ENCODE results near the gene DCAF7. TPM values are rescaled to one million over a fixed set of nuclear protein-coding genes. Genes with fewer than 3 reads are reported as not detected.

The DCAF7 gene
- total and polyA plus RNA-seq, 2 donors = 19.8 to 26.0 TPM

GRCh38 chr17:63611354-63611753 is 61.1 kb downstream of the DCAF7 start:
- 91% methylated on average over 3 of the region's 3 CpGs for WGBS
- peaks cover 0 to 10% of the 10 kb centered on the region in 2 donors for H3K4me1 ChIP-seq (ENCODE audit: control insufficient read depth in 2 of 2, insufficient read depth in 2 of 2, low read length in 2 of 2)
- H3K27me3 ChIP-seq (ENCODE audit: control insufficient read depth in 2 of 2, insufficient read depth in 1 of 2, low read length in 1 of 2) = no peaks in the 10 kb centered on the region
- H3K36me3 ChIP-seq (ENCODE audit: control insufficient read depth in 2 of 2, insufficient read depth in 2 of 2, low read length in 1 of 2) = peaks cover 27 to 34% of the 10 kb centered on the region in 2 donors
- no peaks in the 10 kb centered on the region for H3K9me3 ChIP-seq (ENCODE audit: control insufficient read depth in 2 of 2, insufficient read depth in 1 of 2, low read length in 1 of 2)
- DNase-seq (ENCODE audit: low read depth in 6 of 9, low spot score in 9 of 9) = no peak
- H3K27ac ChIP-seq (ENCODE audit: low read depth in 1 of 2, low read length in 1 of 2) = no peak overlapping the region
- no peak overlapping the region for H3K4me3 ChIP-seq (ENCODE audit: low read length in 2 of 2)

GRCh38 chr17:63613663-63614062 is 63.4 kb downstream of the DCAF7 start:
- DNase-seq (ENCODE audit: low read depth in 6 of 9, low spot score in 9 of 9) = no peak

GRCh38 chr17:63621229-63621683 is 71.0 kb downstream of the DCAF7 start:
- Histone ChIP-seq H3K27me3 (ENCODE audit: control insufficient read depth in 2 of 2, insufficient read depth in 1 of 2, low read length in 1 of 2) (no peaks in the 10 kb centered on the region), H3K9me3 (ENCODE audit: control insufficient read depth in 2 of 2, insufficient read depth in 1 of 2, low read length in 1 of 2) (no peaks in the 10 kb centered on the region), H3K4me3 (ENCODE audit: low read length in 2 of 2) (peak overlapping the region; percentile 64 to 82), H3K4me1 (ENCODE audit: control insufficient read depth in 2 of 2, insufficient read depth in 2 of 2, low read length in 2 of 2) (peaks cover 8 to 10% of the 10 kb centered on the region in 2 donors), H3K27ac (ENCODE audit: low read depth in 1 of 2, low read length in 1 of 2) (peak overlapping the region in 1 of 2 donors; percentile 57), H3K36me3 (ENCODE audit: control insufficient read depth in 2 of 2, insufficient read depth in 2 of 2, low read length in 1 of 2) (no peaks in the 10 kb centered on the region)
- DNase-seq (ENCODE audit: low read depth in 6 of 9, low spot score in 9 of 9) = no peak
- WGBS = 23% methylated on average over 10 of the region's 10 CpGs

More at GRCh38 chr17:63613663-63614062, 63.4 kb downstream of the DCAF7 start:
- H3K4me3 ChIP-seq (ENCODE audit: low read length in 2 of 2) = no peak overlapping the region
- peaks cover 0 to 10% of the 10 kb centered on the region in 2 donors for H3K4me1 ChIP-seq (ENCODE audit: control insufficient read depth in 2 of 2, insufficient read depth in 2 of 2, low read length in 2 of 2)
- 97% methylated on average over 2 of the region's 2 CpGs for WGBS
- peaks cover 9 to 13% of the 10 kb centered on the region in 2 donors for H3K36me3 ChIP-seq (ENCODE audit: control insufficient read depth in 2 of 2, insufficient read depth in 2 of 2, low read length in 1 of 2)
- H3K9me3 ChIP-seq (ENCODE audit: control insufficient read depth in 2 of 2, insufficient read depth in 1 of 2, low read length in 1 of 2) = no peaks in the 10 kb centered on the region
- no peak overlapping the region for H3K27ac ChIP-seq (ENCODE audit: low read depth in 1 of 2, low read length in 1 of 2)
- no peaks in the 10 kb centered on the region for H3K27me3 ChIP-seq (ENCODE audit: control insufficient read depth in 2 of 2, insufficient read depth in 1 of 2, low read length in 1 of 2)

- no peaks in the 10 kb centered on the region for H3K36me3 ChIP-seq (ENCODE audit: control insufficient read depth in 2 of 2, insufficient read depth in 2 of 2, low read length in 1 of 2)
- under 1% methylated on average over 75 of the region's 75 CpGs for WGBS
- no peaks in the 10 kb centered on the region for H3K27me3 ChIP-seq (ENCODE audit: control insufficient read depth in 2 of 2, insufficient read depth in 1 of 2, low read length in 1 of 2)
- peak within 1 kb of the TSS; percentile 64 to 82 for H3K4me3 ChIP-seq (ENCODE audit: low read length in 2 of 2)
- peak; percentile 91 to 99 (median 98) for DNase-seq (ENCODE audit: low read depth in 6 of 9, low spot score in 9 of 9)
- H3K9me3 ChIP-seq (ENCODE audit: control insufficient read depth in 2 of 2, insufficient read depth in 1 of 2, low read length in 1 of 2) = no peaks in the 10 kb centered on the region
- H3K27ac ChIP-seq (ENCODE audit: low read depth in 1 of 2, low read length in 1 of 2) = peak within 1 kb of the TSS; percentile 63 to 86
- peaks cover 8 to 10% of the 10 kb centered on the region in 2 donors for H3K4me1 ChIP-seq (ENCODE audit: control insufficient read depth in 2 of 2, insufficient read depth in 2 of 2, low read length in 2 of 2)
Observed at GRCh38 chr17:63621684-63622573, 71.7 kb downstream of the DCAF7 start, which contains the start of gene MAP3K3. Gene MAP3K3 (plus strand): TSS chr17:63622417. CDS start chr17:63622760, 343 bp downstream.

GRCh38 chr17:63622574-63623390 is 72.5 kb downstream of the DCAF7 start:
- Histone ChIP-seq H3K4me1 (ENCODE audit: control insufficient read depth in 2 of 2, insufficient read depth in 2 of 2, low read length in 2 of 2) (peaks cover 8 to 10% of the 10 kb centered on the region in 2 donors), H3K27ac (ENCODE audit: low read depth in 1 of 2, low read length in 1 of 2) (peak overlapping the region in 1 of 2 donors; percentile 86), H3K36me3 (ENCODE audit: control insufficient read depth in 2 of 2, insufficient read depth in 2 of 2, low read length in 1 of 2) (no peaks in the 10 kb centered on the region), H3K4me3 (ENCODE audit: low read length in 2 of 2) (peak overlapping the region; percentile 64 to 82), H3K27me3 (ENCODE audit: control insufficient read depth in 2 of 2, insufficient read depth in 1 of 2, low read length in 1 of 2) (no peaks in the 10 kb centered on the region), H3K9me3 (ENCODE audit: control insufficient read depth in 2 of 2, insufficient read depth in 1 of 2, low read length in 1 of 2) (no peaks in the 10 kb centered on the region)
- peak in 4 of 9 donors; percentile 32 to 57 (median 43) for DNase-seq (ENCODE audit: low read depth in 6 of 9, low spot score in 9 of 9)
- under 1% methylated on average over 100 of the region's 100 CpGs for WGBS

- Histone ChIP-seq H3K27ac (ENCODE audit: low read depth in 1 of 2, low read length in 1 of 2) (no peak overlapping the region), H3K9me3 (ENCODE audit: control insufficient read depth in 2 of 2, insufficient read depth in 1 of 2, low read length in 1 of 2) (no peaks in the 10 kb centered on the region), H3K36me3 (ENCODE audit: control insufficient read depth in 2 of 2, insufficient read depth in 2 of 2, low read length in 1 of 2) (peaks cover 0 to under 1% of the 10 kb centered on the region in 2 donors), H3K4me1 (ENCODE audit: control insufficient read depth in 2 of 2, insufficient read depth in 2 of 2, low read length in 2 of 2) (peaks cover 8 to 10% of the 10 kb centered on the region in 2 donors), H3K27me3 (ENCODE audit: control insufficient read depth in 2 of 2, insufficient read depth in 1 of 2, low read length in 1 of 2) (no peaks in the 10 kb centered on the region), H3K4me3 (ENCODE audit: low read length in 2 of 2) (peak overlapping the region; percentile 6 to 62)
- WGBS = 57% methylated on average over 7 of the region's 7 CpGs
- no peak for DNase-seq (ENCODE audit: low read depth in 6 of 9, low spot score in 9 of 9)
Observed at GRCh38 chr17:63623786-63624530, 73.7 kb downstream of the DCAF7 start.

GRCh38 chr17:63624531-63624880 is 74.2 kb downstream of the DCAF7 start:
- H3K4me3 ChIP-seq (ENCODE audit: low read length in 2 of 2) = no peak overlapping the region
- 98% methylated on average over 1 of the region's 1 CpG for WGBS
- no peaks in the 10 kb centered on the region for H3K27me3 ChIP-seq (ENCODE audit: control insufficient read depth in 2 of 2, insufficient read depth in 1 of 2, low read length in 1 of 2)
- no peaks in the 10 kb centered on the region for H3K9me3 ChIP-seq (ENCODE audit: control insufficient read depth in 2 of 2, insufficient read depth in 1 of 2, low read length in 1 of 2)
- H3K36me3 ChIP-seq (ENCODE audit: control insufficient read depth in 2 of 2, insufficient read depth in 2 of 2, low read length in 1 of 2) = peaks cover 0 to 4% of the 10 kb centered on the region in 2 donors
- DNase-seq (ENCODE audit: low read depth in 6 of 9, low spot score in 9 of 9) = no peak
- H3K4me1 ChIP-seq (ENCODE audit: control insufficient read depth in 2 of 2, insufficient read depth in 2 of 2, low read length in 2 of 2) = peaks cover 8 to 10% of the 10 kb centered on the region in 2 donors
- no peak overlapping the region for H3K27ac ChIP-seq (ENCODE audit: low read depth in 1 of 2, low read length in 1 of 2)

GRCh38 chr17:63626551-63627180 is 76.4 kb downstream of the DCAF7 start:
- no peak overlapping the region for H3K4me3 ChIP-seq (ENCODE audit: low read length in 2 of 2)
- H3K27ac ChIP-seq (ENCODE audit: low read depth in 1 of 2, low read length in 1 of 2) = no peak overlapping the region
- no peaks in the 10 kb centered on the region for H3K27me3 ChIP-seq (ENCODE audit: control insufficient read depth in 2 of 2, insufficient read depth in 1 of 2, low read length in 1 of 2)
- no peak for DNase-seq (ENCODE audit: low read depth in 6 of 9, low spot score in 9 of 9)
- H3K36me3 ChIP-seq (ENCODE audit: control insufficient read depth in 2 of 2, insufficient read depth in 2 of 2, low read length in 1 of 2) = peaks cover 0 to 4% of the 10 kb centered on the region in 2 donors
- WGBS = 97% methylated on average over 4 of the region's 4 CpGs
- H3K4me1 ChIP-seq (ENCODE audit: control insufficient read depth in 2 of 2, insufficient read depth in 2 of 2, low read length in 2 of 2) = peaks cover 5 to 7% of the 10 kb centered on the region in 2 donors
- no peaks in the 10 kb centered on the region for H3K9me3 ChIP-seq (ENCODE audit: control insufficient read depth in 2 of 2, insufficient read depth in 1 of 2, low read length in 1 of 2)
